K562 (cell line): ENCODE measurements around the gene CORO6. TPM values are rescaled to one million over a fixed set of nuclear protein-coding genes. Genes with fewer than 3 reads are reported as not detected.

Experiments
- E2F6 ChIP-seq, 2 experiments: IDR thresholded peaks; 2 replicates each; pipeline ENCODE4 v1.6.1; 2011; ENCODE audit warnings: borderline replicate concordance in 1 of 2, control low read depth in 1 of 2, low read depth in 1 of 2, low read length in 1 of 2, mild to moderate bottlenecking in 1 of 2, mixed read lengths in 1 of 2, moderate library complexity in 1 of 2; ENCODE audit not compliant: insufficient read depth in 1 of 2, insufficient read length in 1 of 2, poor library complexity in 1 of 2, severe bottlenecking in 1 of 2; ENCODE audit errors: extremely low read depth in 1 of 2
- ESRRA ChIP-seq: fragments of 450-650 bp; IDR thresholded peaks from 2 replicates; pipeline ENCODE4 v1.6.1; 2014; ENCODE audit warnings: low read depth, mild to moderate bottlenecking, moderate library complexity, borderline replicate concordance
- GATA2 ChIP-seq: sonication (generic); formaldehyde crosslinking; IDR thresholded peaks from 2 replicates; pipeline ENCODE4 v1.4.0; 2020; ENCODE audit warnings: mild to moderate bottlenecking, missing genetic modification reagents
- HCFC1 ChIP-seq: IDR thresholded peaks from 2 replicates; pipeline ENCODE4 v1.6.1; 2012; ENCODE audit warnings: low read depth, low read length, improper control_type of control experiment
- HMGN3 ChIP-seq: IDR thresholded peaks from 2 replicates; pipeline ENCODE4 v1.6.1; 2011; ENCODE audit warnings: borderline replicate concordance, low read depth, mild to moderate bottlenecking, mixed read lengths, low read length; ENCODE audit not compliant: insufficient read length; ENCODE audit errors: extremely low read depth
- HNRNPUL1 ChIP-seq: fragments of 200-400 bp; formaldehyde crosslinking; IDR thresholded peaks from 2 replicates; pipeline ENCODE4 v1.6.1; 2017; ENCODE audit warnings: low read length
- MCM5 ChIP-seq: fragments of 450-650 bp; IDR thresholded peaks from 2 replicates; pipeline ENCODE4 v1.6.1; 2016; ENCODE audit warnings: low read depth
- MED1 ChIP-seq: sonication (generic); formaldehyde crosslinking; IDR thresholded peaks from 2 replicates; pipeline ENCODE4 v1.8.1; 2023; ENCODE audit warnings: missing genetic modification reagents, borderline replicate concordance
- MEF2D ChIP-seq: conservative IDR thresholded peaks from 2 replicates; pipeline ENCODE4 v1.6.1; 2016; ENCODE audit warnings: low read depth, missing genetic modification characterization, missing compliant biosample characterization
- NBN ChIP-seq: fragments of 450-650 bp; IDR thresholded peaks from 2 replicates; pipeline ENCODE4 v1.6.1; 2016; ENCODE audit warnings: low read depth, mild to moderate bottlenecking
- NKRF ChIP-seq: fragments of 450-650 bp; IDR thresholded peaks from 2 replicates; pipeline ENCODE4 v1.6.1; 2016; ENCODE audit warnings: borderline replicate concordance
- NR2C2 ChIP-seq, 2 experiments: fragments of 200-800 bp in 1 of 2; sonication (Bioruptor generic) in 1 of 2; sonication (generic) in 1 of 2; formaldehyde crosslinking in 1 of 2; IDR thresholded peaks; 2 replicates each; pipeline versions ENCODE4 v1.6.1 to v1.8.0; 2016 to 2022; ENCODE audit warnings: mild to moderate bottlenecking in 1 of 2, missing compliant biosample characterization in 1 of 2, missing genetic modification characterization in 1 of 2, missing genetic modification reagents in 1 of 2
- PTTG1 ChIP-seq: fragments of 450-650 bp; IDR thresholded peaks from 2 replicates; pipeline ENCODE4 v1.6.1; 2016; ENCODE audit warnings: low read depth, mild to moderate bottlenecking, missing genetic modification characterization, missing compliant biosample characterization
- TCF7 ChIP-seq: sonication (generic); IDR thresholded peaks from 2 replicates; pipeline ENCODE4 v1.6.1; 2016; ENCODE audit warnings: antibody characterized with exemption, borderline replicate concordance
- TCFL5 ChIP-seq: fragments of 250-450 bp; sonication (Bioruptor Pico); conservative IDR thresholded peaks from 2 replicates; pipeline ENCODE4 v1.6.1; 2021; ENCODE audit warnings: mild to moderate bottlenecking, moderate library complexity, matching md5 sums
- U2AF2 ChIP-seq: fragments of 200-400 bp; formaldehyde crosslinking; optimal IDR thresholded peaks from 2 replicates; pipeline ENCODE3; 2017; ENCODE audit warnings: low read depth, mild to moderate bottlenecking, low read length
- ZC3H4 ChIP-seq: sonication (generic); formaldehyde crosslinking; IDR thresholded peaks from 2 replicates; pipeline ENCODE4 v1.9.0; 2021; ENCODE audit warnings: missing genetic modification reagents, borderline replicate concordance
- ZFP36 ChIP-seq: fragments of 150-350 bp; IDR thresholded peaks from 2 replicates; pipeline ENCODE4 v1.6.1; 2018; ENCODE audit warnings: low read length, low read depth; ENCODE audit not compliant: partially characterized antibody
- ZNF778 ChIP-seq: fragments of 450-650 bp; formaldehyde crosslinking; IDR thresholded peaks from 2 replicates; pipeline ENCODE4 v1.4.0; 2020; ENCODE audit warnings: mild to moderate bottlenecking, moderate library complexity
- polyA plus RNA-seq, 8 experiments: library from polyadenylated mRNA; depleted of rRNA in 4 of 8; stranded (reverse) in 5 of 8; unstranded in 3 of 8; fragments of >200 nt; fragmentation: Nextera tagmentation in 2 of 8; fragmentation: Illumina TruSeq in 1 of 8; extraction: Ambion mirVana in 2 of 8; extraction: Trizol in 1 of 8; gene quantifications; 2 replicates each; pipeline versions ENCODE4 v1.2.1 to v1.2.3, GENCODE V29; 2011 to 2014; ENCODE audit warnings: inconsistent platforms in 1 of 8, missing spikeins in 1 of 8
- total RNA-seq, 7 experiments: library from RNA; depleted of rRNA in 6 of 7; stranded (reverse); fragments of >200 nt in 6 of 7; fragmentation: Illumina TruSeq in 2 of 7; extraction: Trizol in 2 of 7; gene quantifications; 2 replicates each; pipeline versions ENCODE4 v1.2.1 to v1.2.3, GENCODE V29; 2011 to 2021; ENCODE audit warnings: low replicate concordance in 1 of 7
- TF ChIP-seq, protein P1 (sequence below): fragments of 450-650 bp; formaldehyde crosslinking; IDR thresholded peaks from 2 replicates; pipeline ENCODE4 v1.4.0; 2020; ENCODE audit warnings: mild to moderate bottlenecking, mixed read lengths
- TF ChIP-seq, protein P2 (sequence below): fragments of 250-450 bp; sonication (Bioruptor Pico); IDR thresholded peaks from 2 replicates; pipeline ENCODE4 v1.9.0; 2021; ENCODE audit warnings: mild to moderate bottlenecking, inconsistent platforms

The CORO6 gene
- total and polyA plus RNA-seq, 9 of the 15 experiments (the other 6 are each of a cell fraction or from before 2014, with no cell fraction given), result 0.04 to 11.9 (median 2.4) TPM

DNA sequence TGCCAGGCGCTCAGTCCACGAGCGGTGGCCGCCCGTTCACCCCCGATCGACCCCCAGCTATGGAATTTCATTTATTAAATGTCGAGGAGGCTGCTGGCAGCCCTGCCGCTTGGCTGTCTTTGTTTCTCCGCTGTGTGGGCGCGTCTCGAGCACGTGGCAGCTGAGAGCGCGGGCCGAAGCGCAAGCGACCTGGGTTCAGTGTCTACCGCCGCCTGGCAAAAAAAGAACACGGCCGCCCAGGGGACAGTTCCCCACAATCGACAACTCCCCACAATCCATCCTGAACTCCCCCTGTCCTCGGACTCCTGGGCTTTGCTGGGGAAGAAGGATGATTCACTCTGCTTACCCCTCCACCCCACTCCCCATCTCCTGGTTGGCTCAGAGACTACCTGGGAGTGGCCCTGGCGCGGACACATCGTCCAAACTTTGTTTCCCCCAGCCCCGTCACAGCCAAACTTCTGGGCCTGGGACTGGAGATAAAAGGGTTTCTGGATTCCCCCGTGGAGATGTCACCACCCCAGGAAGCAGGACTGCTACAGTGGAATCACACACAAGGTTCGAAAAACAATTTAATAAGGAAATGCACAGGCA lies 31.5 kb downstream of the CORO6 start (continued):
- TF ChIP-seq, protein P1, sequence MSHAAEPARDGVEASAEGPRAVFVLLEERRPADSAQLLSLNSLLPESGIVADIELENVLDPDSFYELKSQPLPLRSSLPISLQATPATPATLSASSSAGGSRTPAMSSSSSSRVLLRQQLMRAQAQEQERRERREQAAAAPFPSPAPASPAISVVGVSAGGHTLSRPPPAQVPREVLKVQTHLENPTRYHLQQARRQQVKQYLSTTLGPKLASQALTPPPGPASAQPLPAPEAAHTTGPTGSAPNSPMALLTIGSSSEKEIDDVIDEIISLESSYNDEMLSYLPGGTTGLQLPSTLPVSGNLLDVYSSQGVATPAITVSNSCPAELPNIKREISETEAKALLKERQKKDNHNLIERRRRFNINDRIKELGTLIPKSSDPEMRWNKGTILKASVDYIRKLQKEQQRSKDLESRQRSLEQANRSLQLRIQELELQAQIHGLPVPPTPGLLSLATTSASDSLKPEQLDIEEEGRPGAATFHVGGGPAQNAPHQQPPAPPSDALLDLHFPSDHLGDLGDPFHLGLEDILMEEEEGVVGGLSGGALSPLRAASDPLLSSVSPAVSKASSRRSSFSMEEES (CRISPR knock-in tag), result no peak
- TF ChIP-seq ESRRA (0 out of 2 replicates have a peak, but pooled peaks have one; percentile 6), ZC3H4 (CRISPR knock-in tag) (no peak), MED1 (CRISPR knock-in tag) (no peak), TCF7 (no peak), NR2C2 (CRISPR knock-in tag; IDR thresholded peaks at IDR 0.05) (no peak), NR2C2 (tag; IDR thresholded peaks at IDR 0.05) (no peak), ZFP36 (no peak), MCM5 (no peak), TCFL5 (CRISPR knock-in tag) (no peak), GATA2 (CRISPR knock-in tag) (no peak), PTTG1 (tag) (no peak), E2F6 (IDR thresholded peaks at IDR 0.05; ENCODE audit: borderline replicate concordance in 1 of 2, extremely low read depth in 1 of 2, insufficient read depth in 1 of 2, insufficient read length in 1 of 2, low read depth in 1 of 2, low read length in 1 of 2, poor library complexity in 1 of 2, severe bottlenecking in 1 of 2) (peak; percentile 85 to 92), NKRF (0 out of 2 replicates have a peak, but pooled peaks have one; percentile 15), ZNF778 (CRISPR knock-in tag) (no peak), HNRNPUL1 (no peak), HCFC1 (no peak), HMGN3 (no peak), MEF2D (tag) (no peak), U2AF2 (no peak), NBN (no peak)
- TF ChIP-seq, protein P2, sequence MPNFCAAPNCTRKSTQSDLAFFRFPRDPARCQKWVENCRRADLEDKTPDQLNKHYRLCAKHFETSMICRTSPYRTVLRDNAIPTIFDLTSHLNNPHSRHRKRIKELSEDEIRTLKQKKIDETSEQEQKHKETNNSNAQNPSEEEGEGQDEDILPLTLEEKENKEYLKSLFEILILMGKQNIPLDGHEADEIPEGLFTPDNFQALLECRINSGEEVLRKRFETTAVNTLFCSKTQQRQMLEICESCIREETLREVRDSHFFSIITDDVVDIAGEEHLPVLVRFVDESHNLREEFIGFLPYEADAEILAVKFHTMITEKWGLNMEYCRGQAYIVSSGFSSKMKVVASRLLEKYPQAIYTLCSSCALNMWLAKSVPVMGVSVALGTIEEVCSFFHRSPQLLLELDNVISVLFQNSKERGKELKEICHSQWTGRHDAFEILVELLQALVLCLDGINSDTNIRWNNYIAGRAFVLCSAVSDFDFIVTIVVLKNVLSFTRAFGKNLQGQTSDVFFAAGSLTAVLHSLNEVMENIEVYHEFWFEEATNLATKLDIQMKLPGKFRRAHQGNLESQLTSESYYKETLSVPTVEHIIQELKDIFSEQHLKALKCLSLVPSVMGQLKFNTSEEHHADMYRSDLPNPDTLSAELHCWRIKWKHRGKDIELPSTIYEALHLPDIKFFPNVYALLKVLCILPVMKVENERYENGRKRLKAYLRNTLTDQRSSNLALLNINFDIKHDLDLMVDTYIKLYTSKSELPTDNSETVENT, result no peak
